Left ventricle myocardium inferior (tissue), 1 donor: ENCODE data around the gene LIMK1. TPM values are rescaled to one million over a fixed set of nuclear protein-coding genes. Genes with fewer than 3 reads are reported as not detected.
A peak's percentile ranks its signal among the peaks of the same experiment; 100 is the strongest.

ENCODE experiments used
- DNase-seq: peaks from one replicate; pipeline ENCODE4 v3.0.0-alpha.2; 2020
- H3K27ac ChIP-seq: fragments of 200-600 bp; replicated peaks from 2 replicates; pipeline ENCODE4 v1.8.0; 2021
- H3K27me3 ChIP-seq: fragments of 200-600 bp; 2 replicates; pipeline ENCODE4 v1.8.0; 2021; ENCODE audit warnings: low read depth
- H3K36me3 ChIP-seq: fragments of 200-600 bp; 2 replicates; pipeline ENCODE4 v1.8.0; 2021
- H3K4me1 ChIP-seq: fragments of 200-600 bp; 2 replicates; pipeline ENCODE4 v1.8.0; 2021
- H3K4me3 ChIP-seq: fragments of 200-600 bp; 2 replicates; pipeline ENCODE4 v1.8.0; 2021; ENCODE audit warnings: mild to moderate bottlenecking, moderate library complexity
- H3K9me3 ChIP-seq: fragments of 200-600 bp; replicated peaks from 2 replicates; pipeline ENCODE4 v1.8.0; 2021
- CTCF ChIP-seq: fragments of 200-600 bp; IDR thresholded peaks from 2 replicates; pipeline ENCODE4 v1.8.0; 2021; ENCODE audit warnings: antibody characterized with exemption, mild to moderate bottlenecking, borderline replicate concordance
- intact Hi-C: fragments of 100-400 bp; cut with micrococcal nuclease; formaldehyde crosslinking; loops from one replicate; pipeline ENCODE4 v1.11.0; 2022
- total RNA-seq: library from RNA; stranded (reverse); fragmentation: NEBNext Ultra II Directional; extraction: Animal tissue kit (Norgen Biotek cat#: 25700); gene quantifications from one replicate; pipeline ENCODE4 v1.2.1, GENCODE V29; 2021
- donor health status: DM: no; HTN: yes; CAD: no; lungs with severe emphysema.

The LIMK1 gene
- total RNA-seq, 1 donor from 2014 or later, result 10.1 TPM

- peak overlapping the region; percentile 57 for H3K27ac ChIP-seq
- no peaks in the 10 kb centered on the region for H3K36me3 ChIP-seq
- intact Hi-C loops, result no loop called here
- no peak for TF ChIP-seq CTCF
- no peaks in the 10 kb centered on the region for H3K9me3 ChIP-seq
- no peaks in the 10 kb centered on the region for H3K27me3 ChIP-seq
- H3K4me1 ChIP-seq, result peaks cover 22% of the 10 kb centered on the region
- H3K4me3 ChIP-seq, result peak overlapping the region; percentile 87
- DNase-seq, result peak; percentile 40
Observed at GRCh38 chr7:74083928-74084721, 521 bp downstream of the LIMK1 start.

- no peaks in the 10 kb centered on the region for H3K27me3 ChIP-seq
- TF ChIP-seq CTCF, result no peak
- H3K27ac ChIP-seq, result no peak overlapping the region
- no peaks in the 10 kb centered on the region for H3K9me3 ChIP-seq
- intact Hi-C loops, result no loop called here
- DNase-seq, result no peak
- H3K36me3 ChIP-seq, result no peaks in the 10 kb centered on the region
- H3K4me3 ChIP-seq, result peak overlapping the region; percentile 87
- H3K4me1 ChIP-seq, result peaks cover 22% of the 10 kb centered on the region
Observed at GRCh38 chr7:74084722-74085578, 1.3 kb downstream of the LIMK1 start.

GRCh38 chr7:74087791-74088453 is 4.3 kb downstream of the LIMK1 start:
- H3K27me3 ChIP-seq, result no peaks in the 10 kb centered on the region

GRCh38 chr7:74092321-74092963 is 8.8 kb downstream of the LIMK1 start:
- intact Hi-C loops, result no loop called here
- peak; percentile 64 for DNase-seq
- Histone ChIP-seq H3K4me1 (peaks cover 35% of the 10 kb centered on the region), H3K36me3 (peaks cover 11% of the 10 kb centered on the region), H3K4me3 (peak overlapping the region; percentile 60), H3K27me3 (no peaks in the 10 kb centered on the region), H3K27ac (peak overlapping the region; percentile 85), H3K9me3 (no peaks in the 10 kb centered on the region)
- TF ChIP-seq CTCF, result no peak

More at GRCh38 chr7:74087791-74088453, 4.3 kb downstream of the LIMK1 start:
- DNase-seq, result no peak
- intact Hi-C loops, result no loop called here
- Histone ChIP-seq H3K36me3 (no peaks in the 10 kb centered on the region), H3K4me3 (no peak overlapping the region), H3K27ac (no peak overlapping the region), H3K4me1 (peaks cover 30% of the 10 kb centered on the region), H3K9me3 (no peaks in the 10 kb centered on the region)
- no peak for TF ChIP-seq CTCF

GRCh38 chr7:74092964-74093471 is 9.4 kb downstream of the LIMK1 start:
- Histone ChIP-seq H3K36me3 (peaks cover 17% of the 10 kb centered on the region), H3K9me3 (no peaks in the 10 kb centered on the region), H3K27me3 (no peaks in the 10 kb centered on the region), H3K4me3 (peak overlapping the region; percentile 60), H3K27ac (peak overlapping the region; percentile 85), H3K4me1 (peaks cover 35% of the 10 kb centered on the region)
- DNase-seq, result peak; percentile 69
- TF ChIP-seq CTCF, result no peak
- intact Hi-C loops, result no loop called here
